Central memory CD8-positive, alpha-beta T cell (primary cell): ENCODE measurements around the gene CYP1B1.
A peak's percentile ranks its signal among the peaks of the same experiment; 100 is the strongest.
"Not testable (repeated sequence)": the region's sequence is repeated elsewhere in the genome, so short reads cannot be mapped to it uniquely, and the experiment has no call there.

ENCODE experiments used
- ATAC-seq: fragments of 150-1000 bp; cut with Tn5 transposase; replicated peaks from 2 replicates; pipeline ENCODE4 v1.10.0; 2022; ENCODE audit warnings: mild to moderate bottlenecking, moderate FRiP score, moderate number of reproducible peaks; ENCODE audit not compliant: poor library complexity, severe bottlenecking; ENCODE audit errors: extremely low read depth
- DNase-seq, 2 donors: peaks; one replicate each; pipeline ENCODE4 v3.0.0; 2021; ENCODE audit warnings: low spot score in 2 of 2
- H3K27ac Mint-ChIP-seq: one replicate; pipeline ENCODE4 v1.8.0; 2022; ENCODE audit warnings: low read depth, mild to moderate bottlenecking, moderate library complexity, mixed read lengths
- H3K27me3 Mint-ChIP-seq: one replicate; pipeline ENCODE4 v1.8.0; 2022; ENCODE audit warnings: mixed read lengths
- H3K36me3 Mint-ChIP-seq: one replicate; pipeline ENCODE4 v1.8.0; 2022; ENCODE audit warnings: mild to moderate bottlenecking, moderate library complexity, mixed read lengths; ENCODE audit not compliant: insufficient read depth
- H3K4me1 Mint-ChIP-seq: one replicate; pipeline ENCODE4 v1.8.0; 2022; ENCODE audit warnings: mixed read lengths
- H3K4me3 Mint-ChIP-seq: one replicate; pipeline ENCODE4 v1.8.0; 2022; ENCODE audit warnings: mild to moderate bottlenecking, moderate library complexity, mixed read lengths
- H3K9me3 Mint-ChIP-seq: one replicate; pipeline ENCODE4 v1.8.0; 2022; ENCODE audit warnings: mixed read lengths

Gene CYP1B1

GRCh38 chr2:38075507-38076151, at the start of gene CYP1B1:
Gene CYP1B1 (minus strand): TSS chr2:38076151. CDS start chr2:38075388, 763 bp downstream.
- peak within 1 kb of the TSS; percentile 44 for H3K4me3 Mint-ChIP-seq
- peaks cover 5% of the 10 kb centered on the region for H3K4me1 Mint-ChIP-seq
- DNase-seq (no peak), ATAC-seq (no peak)
- H3K9me3 Mint-ChIP-seq = no peaks in the 10 kb centered on the region
- H3K27me3 Mint-ChIP-seq = peaks cover 58% of the 10 kb centered on the region
- H3K36me3 Mint-ChIP-seq = no peaks in the 10 kb centered on the region
- H3K27ac Mint-ChIP-seq = no peak within 1 kb of the TSS

DNA sequence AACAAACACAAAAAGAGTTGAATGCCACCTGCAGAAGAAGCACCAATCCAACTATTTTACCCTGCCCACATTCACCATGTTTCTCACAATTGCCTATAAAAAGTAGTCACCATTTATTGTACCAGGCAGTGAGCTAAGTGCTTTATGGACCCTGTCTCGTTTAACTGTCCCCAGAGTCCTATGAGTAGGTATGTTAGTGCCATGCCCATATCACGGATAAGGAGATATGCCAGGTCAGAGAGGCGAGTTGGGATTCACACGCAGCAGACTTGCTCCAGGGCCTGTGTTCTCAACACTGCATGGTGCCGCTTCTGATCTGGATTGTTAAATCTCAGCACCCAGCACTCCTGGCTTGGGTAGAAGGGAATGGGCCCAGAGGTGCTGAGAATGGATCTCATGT, 49.1 kb upstream of the CYP1B1 start:
- Mint-ChIP-seq H3K4me1 (no peaks in the 10 kb centered on the region), H3K27me3 (peaks cover 9% of the 10 kb centered on the region), H3K27ac (no peak overlapping the region), H3K4me3 (no peak overlapping the region), H3K9me3 (peaks cover 8% of the 10 kb centered on the region), H3K36me3 (no peaks in the 10 kb centered on the region)
- DNase-seq = no peak
- no peak for ATAC-seq

- H3K4me3 Mint-ChIP-seq = no peak overlapping the region
- no peaks in the 10 kb centered on the region for H3K4me1 Mint-ChIP-seq
- H3K36me3 Mint-ChIP-seq = no peaks in the 10 kb centered on the region
- ATAC-seq (no peak), DNase-seq (no peak)
- peaks cover 16% of the 10 kb centered on the region for H3K27me3 Mint-ChIP-seq
- no peak overlapping the region for H3K27ac Mint-ChIP-seq
- peaks cover 8% of the 10 kb centered on the region for H3K9me3 Mint-ChIP-seq
These were observed 48.0 kb upstream of the CYP1B1 start for GRCh38 chr2:38123911-38124310.

GRCh38 chr2:38122344-38122743, 46.4 kb upstream of the CYP1B1 start:
- H3K27me3 Mint-ChIP-seq = peaks cover 25% of the 10 kb centered on the region
- ATAC-seq = no peak
- DNase-seq = no peak
- no peaks in the 10 kb centered on the region for H3K36me3 Mint-ChIP-seq
- peaks cover 8% of the 10 kb centered on the region for H3K9me3 Mint-ChIP-seq
- no peaks in the 10 kb centered on the region for H3K4me1 Mint-ChIP-seq
- no peak overlapping the region for H3K27ac Mint-ChIP-seq
- no peak overlapping the region for H3K4me3 Mint-ChIP-seq

DNA sequence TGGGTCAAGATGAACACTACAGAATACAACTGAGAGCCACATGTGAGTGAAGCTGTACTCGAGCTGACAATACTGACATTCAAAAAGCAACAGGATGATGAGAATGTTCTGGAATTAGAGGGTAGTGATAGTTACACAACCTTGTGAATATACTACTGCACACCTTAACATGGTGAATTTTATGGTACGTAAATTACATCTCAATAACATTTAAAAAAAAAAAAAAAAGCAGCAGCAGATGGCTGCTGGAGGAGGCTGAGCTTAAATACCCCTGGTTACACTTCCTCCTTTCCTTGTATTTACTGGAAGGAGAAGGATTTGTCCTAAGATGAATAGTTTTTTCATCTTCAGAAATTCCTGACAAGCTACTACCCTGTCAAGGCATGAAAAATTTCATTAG, 45.5 kb upstream of the CYP1B1 start:
- peaks cover 1% of the 10 kb centered on the region for H3K9me3 Mint-ChIP-seq
- no peaks in the 10 kb centered on the region for H3K36me3 Mint-ChIP-seq
- DNase-seq (no peak), ATAC-seq (no peak)
- no peaks in the 10 kb centered on the region for H3K4me1 Mint-ChIP-seq
- H3K27me3 Mint-ChIP-seq = peaks cover 25% of the 10 kb centered on the region
- no peak overlapping the region for H3K4me3 Mint-ChIP-seq
- no peak overlapping the region for H3K27ac Mint-ChIP-seq

- peaks cover 27% of the 10 kb centered on the region for H3K27me3 Mint-ChIP-seq
- ATAC-seq (no peak), DNase-seq (no peak)
- H3K4me1 Mint-ChIP-seq = no peaks in the 10 kb centered on the region
- no peak overlapping the region for H3K27ac Mint-ChIP-seq
- no peaks in the 10 kb centered on the region for H3K36me3 Mint-ChIP-seq
- no peaks in the 10 kb centered on the region for H3K9me3 Mint-ChIP-seq
- no peak overlapping the region for H3K4me3 Mint-ChIP-seq
These were observed 44.9 kb upstream of the CYP1B1 start for GRCh38 chr2:38120829-38121228.

DNA sequence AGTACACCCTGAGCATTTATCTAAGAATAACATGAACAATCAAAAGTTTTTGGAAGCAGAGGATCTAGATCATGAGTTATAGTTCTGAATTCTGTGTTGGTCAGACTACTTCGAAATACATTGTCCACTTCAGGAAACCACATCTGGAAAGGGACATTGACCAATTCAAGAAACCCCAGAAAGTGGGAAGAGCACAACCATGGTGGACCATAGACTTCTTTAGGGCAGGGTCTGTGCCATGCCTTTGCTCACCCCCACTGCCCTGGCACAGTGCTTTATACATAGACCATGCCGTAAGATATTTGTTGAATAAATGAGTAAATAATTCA, 44.3 kb upstream of the CYP1B1 start:
- Mint-ChIP-seq H3K4me1 (no peaks in the 10 kb centered on the region), H3K27ac (no peak overlapping the region), H3K9me3 (no peaks in the 10 kb centered on the region), H3K27me3 (peaks cover 32% of the 10 kb centered on the region), H3K36me3 (no peaks in the 10 kb centered on the region), H3K4me3 (no peak overlapping the region)
- no peak for DNase-seq
- ATAC-seq = no peak

GRCh38 chr2:38116762-38117161, 40.8 kb upstream of the CYP1B1 start:
- DNase-seq (no peak), ATAC-seq (no peak)
- H3K27me3 Mint-ChIP-seq = peaks cover 64% of the 10 kb centered on the region
- no peak overlapping the region for H3K27ac Mint-ChIP-seq
- no peaks in the 10 kb centered on the region for H3K36me3 Mint-ChIP-seq
- H3K9me3 Mint-ChIP-seq = no peaks in the 10 kb centered on the region
- no peaks in the 10 kb centered on the region for H3K4me1 Mint-ChIP-seq
- no peak overlapping the region for H3K4me3 Mint-ChIP-seq

GRCh38 chr2:38115216-38116032, 39.5 kb upstream of the CYP1B1 start:
- no peak overlapping the region for H3K27ac Mint-ChIP-seq
- no peaks in the 10 kb centered on the region for H3K36me3 Mint-ChIP-seq
- H3K9me3 Mint-ChIP-seq = no peaks in the 10 kb centered on the region
- no peak overlapping the region for H3K4me3 Mint-ChIP-seq
- DNase-seq = peak; percentile 27 to 60
- H3K27me3 Mint-ChIP-seq = peaks cover 73% of the 10 kb centered on the region
- no peaks in the 10 kb centered on the region for H3K4me1 Mint-ChIP-seq
- ATAC-seq = peak; percentile 28

- H3K36me3 Mint-ChIP-seq = no peaks in the 10 kb centered on the region
- peaks cover 73% of the 10 kb centered on the region for H3K27me3 Mint-ChIP-seq
- DNase-seq (no peak), ATAC-seq (no peak)
- no peaks in the 10 kb centered on the region for H3K4me1 Mint-ChIP-seq
- H3K27ac Mint-ChIP-seq = no peak overlapping the region
- no peak overlapping the region for H3K4me3 Mint-ChIP-seq
- H3K9me3 Mint-ChIP-seq = no peaks in the 10 kb centered on the region
These were observed 38.2 kb upstream of the CYP1B1 start for GRCh38 chr2:38113981-38114708.

GRCh38 chr2:38113051-38113450, 37.1 kb upstream of the CYP1B1 start:
- Mint-ChIP-seq H3K27ac (no peak overlapping the region), H3K9me3 (no peaks in the 10 kb centered on the region)
- DNase-seq = no peak

GRCh38 chr2:38111350-38111749, 35.4 kb upstream of the CYP1B1 start:
- H3K27me3 Mint-ChIP-seq = peaks cover 85% of the 10 kb centered on the region
- ATAC-seq, H3K27ac Mint-ChIP-seq, H3K4me3 Mint-ChIP-seq, H3K36me3 Mint-ChIP-seq, DNase-seq, H3K9me3 Mint-ChIP-seq, H3K4me1 Mint-ChIP-seq: not testable (repeated sequence)

More at GRCh38 chr2:38113051-38113450, 37.1 kb upstream of the CYP1B1 start:
- no peak for ATAC-seq
- Mint-ChIP-seq H3K4me3 (no peak overlapping the region), H3K27me3 (peaks cover 76% of the 10 kb centered on the region), H3K4me1 (no peaks in the 10 kb centered on the region), H3K36me3 (no peaks in the 10 kb centered on the region)
